NCI-H128 (cell line): ENCODE results near the gene LYSMD1.

Experiments
- DNase-seq: peaks from one replicate; lab custom pipeline; 2025; ENCODE audit not compliant: unreplicated experiment; lab: John Stamatoyannopoulos, UW

LYSMD1 gene

GRCh38 chr1:151175863-151176262 lies 10.2 kb upstream of the LYSMD1 start, which contains the start of gene TMOD4:
TMOD4 (minus strand) TSS chr1:151175981; CDS start chr1:151174875, 1,106 bp downstream.
- DNase-seq = no peak

GRCh38 chr1:151175041-151175741 lies 9.5 kb upstream of the LYSMD1 start:
- no peak for DNase-seq

- DNase-seq = no peak
Measured at GRCh38 chr1:151171190-151171589, 5.5 kb upstream of the LYSMD1 start.

GRCh38 chr1:151167116-151167515 lies 1.4 kb upstream of the LYSMD1 start:
- DNase-seq = no peak

- no peak for DNase-seq
Measured at GRCh38 chr1:151166505-151166956, 829 bp upstream of the LYSMD1 start.

- peak; percentile 48 for DNase-seq
Measured at GRCh38 chr1:151165281-151165737, 393 bp downstream of the LYSMD1 start.

GRCh38 chr1:151164732-151165280 lies 896 bp downstream of the LYSMD1 start:
- DNase-seq = no peak

GRCh38 chr1:151159373-151159772 lies 6.3 kb downstream of the LYSMD1 start:
- DNase-seq = no peak

- no peak for DNase-seq
Measured at GRCh38 chr1:151158751-151159251, 6.9 kb downstream of the LYSMD1 start.

- no peak for DNase-seq
Measured at GRCh38 chr1:151158326-151158725, 7.4 kb downstream of the LYSMD1 start.

- no peak for DNase-seq
Measured at GRCh38 chr1:151157067-151157531, 8.6 kb downstream of the LYSMD1 start.

GRCh38 chr1:151156515-151156819 lies 9.2 kb downstream of the LYSMD1 start, which contains the start of gene TNFAIP8L2:
TNFAIP8L2 (plus strand) TSS chr1:151156649; CDS start chr1:151158698, 2,049 bp downstream.
- no peak for DNase-seq

GRCh38 chr1:151147665-151148064 lies 18.0 kb downstream of the LYSMD1 start:
- DNase-seq = no peak

GRCh38 chr1:151147132-151147503 lies 18.6 kb downstream of the LYSMD1 start:
- DNase-seq = no peak

GRCh38 chr1:151146412-151147131 lies 19.1 kb downstream of the LYSMD1 start, which contains the start of gene SEMA6C:
SEMA6C (minus strand) TSS chr1:151146631; CDS start chr1:151142621, 4,010 bp downstream.
- peak; percentile 75 for DNase-seq

- no peak for DNase-seq
Measured at GRCh38 chr1:151146072-151146411, 19.7 kb downstream of the LYSMD1 start.

- DNase-seq = no peak
Measured at GRCh38 chr1:151145304-151146071, 20.2 kb downstream of the LYSMD1 start.

- no peak for DNase-seq
Measured at GRCh38 chr1:151144474-151145303, 21.0 kb downstream of the LYSMD1 start.

GRCh38 chr1:151143986-151144385 lies 21.7 kb downstream of the LYSMD1 start:
- DNase-seq = no peak

GRCh38 chr1:151143057-151143435 lies 22.7 kb downstream of the LYSMD1 start:
- DNase-seq = no peak
